ENCODE measurements around the gene MAP3K14.

The MAP3K14 gene

GRCh38 chr17:45333702-45334092, 16.9 kb upstream of the MAP3K14 start:
- no peak overlapping the region for H2AFZ ChIP-seq (ENCODE audit: low read depth)
- no peak for TF ChIP-seq CTCF (conservative IDR thresholded peaks at IDR 0.05; ENCODE audit: low read depth, low read length)
- H3K4me3 ChIP-seq (IDR thresholded peaks at IDR 0.05; ENCODE audit: insufficient read depth, low read depth, low read length) = no peak overlapping the region
- H3K9ac ChIP-seq = no peak overlapping the region
- no peaks in the 10 kb centered on the region for H3K79me2 ChIP-seq (ENCODE audit: insufficient read depth, low read depth)
- H3K27ac ChIP-seq = no peak overlapping the region
- H3K36me3 ChIP-seq (ENCODE audit: insufficient read depth) = no peaks in the 10 kb centered on the region
- H3K4me1 ChIP-seq (ENCODE audit: low read depth, poor library complexity, severe bottlenecking) = peaks cover 10% of the 10 kb centered on the region
- no peaks in the 10 kb centered on the region for H4K20me1 ChIP-seq (ENCODE audit: insufficient read depth)
- H3K4me2 ChIP-seq = no peak overlapping the region
- H3K27me3 ChIP-seq (ENCODE audit: insufficient read depth, low read depth) = no peaks in the 10 kb centered on the region

GRCh38 chr17:45332989-45333701, 16.3 kb upstream of the MAP3K14 start:
- H3K36me3 ChIP-seq (ENCODE audit: insufficient read depth) = no peaks in the 10 kb centered on the region
- no peaks in the 10 kb centered on the region for H3K79me2 ChIP-seq (ENCODE audit: insufficient read depth, low read depth)
- H3K4me3 ChIP-seq (IDR thresholded peaks at IDR 0.05; ENCODE audit: insufficient read depth, low read depth, low read length) = no peak overlapping the region
- peaks cover 10% of the 10 kb centered on the region for H3K4me1 ChIP-seq (ENCODE audit: low read depth, poor library complexity, severe bottlenecking)
- no peaks in the 10 kb centered on the region for H3K27me3 ChIP-seq (ENCODE audit: insufficient read depth, low read depth)
- no peak overlapping the region for H2AFZ ChIP-seq (ENCODE audit: low read depth)
- no peaks in the 10 kb centered on the region for H4K20me1 ChIP-seq (ENCODE audit: insufficient read depth)
- no peak overlapping the region for H3K9ac ChIP-seq
- no peak for TF ChIP-seq CTCF (conservative IDR thresholded peaks at IDR 0.05; ENCODE audit: low read depth, low read length)
- H3K4me2 ChIP-seq = no peak overlapping the region
- no peak overlapping the region for H3K27ac ChIP-seq

- Histone ChIP-seq H3K4me1 (ENCODE audit: low read depth, poor library complexity, severe bottlenecking) (peaks cover 10% of the 10 kb centered on the region), H2AFZ (ENCODE audit: low read depth) (no peak overlapping the region), H3K36me3 (ENCODE audit: insufficient read depth) (no peaks in the 10 kb centered on the region), H3K9ac (no peak overlapping the region), H3K79me2 (ENCODE audit: insufficient read depth, low read depth) (no peaks in the 10 kb centered on the region), H3K27me3 (ENCODE audit: insufficient read depth, low read depth) (no peaks in the 10 kb centered on the region), H3K4me3 (IDR thresholded peaks at IDR 0.05; ENCODE audit: insufficient read depth, low read depth, low read length) (no peak overlapping the region), H4K20me1 (ENCODE audit: insufficient read depth) (no peaks in the 10 kb centered on the region), H3K4me2 (no peak overlapping the region), H3K27ac (no peak overlapping the region)
- TF ChIP-seq CTCF (conservative IDR thresholded peaks at IDR 0.05; ENCODE audit: low read depth, low read length) = no peak
Measured at GRCh38 chr17:45332505-45332904, 15.7 kb upstream of the MAP3K14 start.

GRCh38 chr17:45326626-45327025, 9.8 kb upstream of the MAP3K14 start:
- H3K36me3 ChIP-seq (ENCODE audit: insufficient read depth) = no peaks in the 10 kb centered on the region
- no peak for TF ChIP-seq CTCF (conservative IDR thresholded peaks at IDR 0.05; ENCODE audit: low read depth, low read length)
- no peak overlapping the region for H3K9ac ChIP-seq
- no peaks in the 10 kb centered on the region for H4K20me1 ChIP-seq (ENCODE audit: insufficient read depth)
- no peak overlapping the region for H3K4me3 ChIP-seq (IDR thresholded peaks at IDR 0.05; ENCODE audit: insufficient read depth, low read depth, low read length)
- peaks cover 17% of the 10 kb centered on the region for H3K4me1 ChIP-seq (ENCODE audit: low read depth, poor library complexity, severe bottlenecking)
- H3K79me2 ChIP-seq (ENCODE audit: insufficient read depth, low read depth) = no peaks in the 10 kb centered on the region
- no peak overlapping the region for H2AFZ ChIP-seq (ENCODE audit: low read depth)
- H3K4me2 ChIP-seq = no peak overlapping the region
- H3K27me3 ChIP-seq (ENCODE audit: insufficient read depth, low read depth) = no peaks in the 10 kb centered on the region
- H3K27ac ChIP-seq = no peak overlapping the region
